Measurements from ENCODE around the gene LINGO3. TPM values are rescaled to one million over a fixed set of nuclear protein-coding genes. Genes with fewer than 3 reads are reported as not detected.

Gene LINGO3
- total and polyA plus RNA-seq, 10 of the 15 experiments (the other 5 are each of a cell fraction or from before 2014, with no cell fraction given): 0.09 to 2.0 (median 0.40) TPM; not detected in 5

- TF ChIP-seq, protein P1, sequence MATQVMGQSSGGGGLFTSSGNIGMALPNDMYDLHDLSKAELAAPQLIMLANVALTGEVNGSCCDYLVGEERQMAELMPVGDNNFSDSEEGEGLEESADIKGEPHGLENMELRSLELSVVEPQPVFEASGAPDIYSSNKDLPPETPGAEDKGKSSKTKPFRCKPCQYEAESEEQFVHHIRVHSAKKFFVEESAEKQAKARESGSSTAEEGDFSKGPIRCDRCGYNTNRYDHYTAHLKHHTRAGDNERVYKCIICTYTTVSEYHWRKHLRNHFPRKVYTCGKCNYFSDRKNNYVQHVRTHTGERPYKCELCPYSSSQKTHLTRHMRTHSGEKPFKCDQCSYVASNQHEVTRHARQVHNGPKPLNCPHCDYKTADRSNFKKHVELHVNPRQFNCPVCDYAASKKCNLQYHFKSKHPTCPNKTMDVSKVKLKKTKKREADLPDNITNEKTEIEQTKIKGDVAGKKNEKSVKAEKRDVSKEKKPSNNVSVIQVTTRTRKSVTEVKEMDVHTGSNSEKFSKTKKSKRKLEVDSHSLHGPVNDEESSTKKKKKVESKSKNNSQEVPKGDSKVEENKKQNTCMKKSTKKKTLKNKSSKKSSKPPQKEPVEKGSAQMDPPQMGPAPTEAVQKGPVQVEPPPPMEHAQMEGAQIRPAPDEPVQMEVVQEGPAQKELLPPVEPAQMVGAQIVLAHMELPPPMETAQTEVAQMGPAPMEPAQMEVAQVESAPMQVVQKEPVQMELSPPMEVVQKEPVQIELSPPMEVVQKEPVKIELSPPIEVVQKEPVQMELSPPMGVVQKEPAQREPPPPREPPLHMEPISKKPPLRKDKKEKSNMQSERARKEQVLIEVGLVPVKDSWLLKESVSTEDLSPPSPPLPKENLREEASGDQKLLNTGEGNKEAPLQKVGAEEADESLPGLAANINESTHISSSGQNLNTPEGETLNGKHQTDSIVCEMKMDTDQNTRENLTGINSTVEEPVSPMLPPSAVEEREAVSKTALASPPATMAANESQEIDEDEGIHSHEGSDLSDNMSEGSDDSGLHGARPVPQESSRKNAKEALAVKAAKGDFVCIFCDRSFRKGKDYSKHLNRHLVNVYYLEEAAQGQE (IDR thresholded peaks at IDR 0.05; ENCODE audit: low read depth, low read length): no peak
- no peak for TF ChIP-seq YBX1 (IDR thresholded peaks at IDR 0.05)
- TF ChIP-seq YY1 (IDR thresholded peaks at IDR 0.05; ENCODE audit: low read depth, low read length): peak; percentile 98
- no peak for TF ChIP-seq JUND (IDR thresholded peaks at IDR 0.05; ENCODE audit: low read depth, low read length)
- peak; percentile 79 for TF ChIP-seq SREBF1 (IDR thresholded peaks at IDR 0.05; ENCODE audit: low read length)
- TF ChIP-seq BMI1 (IDR thresholded peaks at IDR 0.05; ENCODE audit: borderline replicate concordance): no peak
- no peak for TF ChIP-seq ZBTB33 (IDR thresholded peaks at IDR 0.05)
- peak; percentile 87 for TF ChIP-seq NR2F1 (conservative IDR thresholded peaks at IDR 0.05)
- TF ChIP-seq SREBF2 (IDR thresholded peaks at IDR 0.05; ENCODE audit: low read length): no peak
- TF ChIP-seq PAX5 (IDR thresholded peaks at IDR 0.05; ENCODE audit: borderline replicate concordance, low read depth, low read length): peak; percentile 37; the same call in 1 of the 2 replicates
- peak; percentile 88 for TF ChIP-seq ZNF687 (IDR thresholded peaks at IDR 0.05)
- TF ChIP-seq, protein P2, sequence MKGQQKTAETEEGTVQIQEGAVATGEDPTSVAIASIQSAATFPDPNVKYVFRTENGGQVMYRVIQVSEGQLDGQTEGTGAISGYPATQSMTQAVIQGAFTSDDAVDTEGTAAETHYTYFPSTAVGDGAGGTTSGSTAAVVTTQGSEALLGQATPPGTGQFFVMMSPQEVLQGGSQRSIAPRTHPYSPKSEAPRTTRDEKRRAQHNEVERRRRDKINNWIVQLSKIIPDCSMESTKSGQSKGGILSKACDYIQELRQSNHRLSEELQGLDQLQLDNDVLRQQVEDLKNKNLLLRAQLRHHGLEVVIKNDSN (IDR thresholded peaks at IDR 0.05; ENCODE audit: borderline replicate concordance, extremely low read length, insufficient read depth, low read depth, low read length): no peak
- TF ChIP-seq FOXK2 (IDR thresholded peaks at IDR 0.05): no peak
- TF ChIP-seq MEF2B (IDR thresholded peaks at IDR 0.05; ENCODE audit: partially characterized antibody, poor library complexity, severe bottlenecking): no peak
- TF ChIP-seq USF2 (IDR thresholded peaks at IDR 0.05; ENCODE audit: borderline replicate concordance, low read depth, low read length): no peak
- TF ChIP-seq, protein P3, sequence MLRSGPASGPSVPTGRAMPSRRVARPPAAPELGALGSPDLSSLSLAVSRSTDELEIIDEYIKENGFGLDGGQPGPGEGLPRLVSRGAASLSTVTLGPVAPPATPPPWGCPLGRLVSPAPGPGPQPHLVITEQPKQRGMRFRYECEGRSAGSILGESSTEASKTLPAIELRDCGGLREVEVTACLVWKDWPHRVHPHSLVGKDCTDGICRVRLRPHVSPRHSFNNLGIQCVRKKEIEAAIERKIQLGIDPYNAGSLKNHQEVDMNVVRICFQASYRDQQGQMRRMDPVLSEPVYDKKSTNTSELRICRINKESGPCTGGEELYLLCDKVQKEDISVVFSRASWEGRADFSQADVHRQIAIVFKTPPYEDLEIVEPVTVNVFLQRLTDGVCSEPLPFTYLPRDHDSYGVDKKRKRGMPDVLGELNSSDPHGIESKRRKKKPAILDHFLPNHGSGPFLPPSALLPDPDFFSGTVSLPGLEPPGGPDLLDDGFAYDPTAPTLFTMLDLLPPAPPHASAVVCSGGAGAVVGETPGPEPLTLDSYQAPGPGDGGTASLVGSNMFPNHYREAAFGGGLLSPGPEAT (IDR thresholded peaks at IDR 0.05; ENCODE audit: low read depth): peak; percentile 74
Observed at GRCh38 chr19:2328401-2329148, 20.6 kb upstream of the LINGO3 start, which contains the start of the genes LSM7 and SPPL2B (continued).

Measured in GM12878 (cell line).